ENCODE measurements around the gene FNDC3B. TPM values are rescaled to one million over a fixed set of nuclear protein-coding genes. Genes with fewer than 3 reads are reported as not detected.

Gene FNDC3B
- total and polyA plus RNA-seq, 3 donors from 2014 or later = 24.2 to 63.5 (median 57.7) TPM

DNA sequence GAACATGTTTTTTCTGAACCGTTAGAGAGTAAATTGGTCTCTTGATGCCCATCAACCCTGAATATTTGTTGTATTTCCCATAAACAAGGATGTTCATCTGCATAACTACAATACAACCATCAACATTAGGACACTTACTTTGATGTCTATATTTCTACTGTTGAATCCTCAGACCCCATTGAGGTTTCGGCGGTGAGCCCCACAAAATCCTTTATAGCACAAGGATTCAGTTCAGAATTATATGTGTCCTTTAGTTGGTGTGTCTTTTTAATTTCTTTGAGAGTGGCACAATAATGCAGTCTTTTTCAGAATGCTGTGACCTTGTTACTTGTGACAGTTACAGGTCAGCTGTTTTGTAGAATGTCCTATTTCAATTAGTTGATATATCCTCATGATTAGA lies 158.0 kb downstream of the FNDC3B start:
- H3K27ac ChIP-seq = no peak overlapping the region
- H3K9me3 ChIP-seq = no peaks in the 10 kb centered on the region
- H3K4me3 ChIP-seq = no peak overlapping the region
- TF ChIP-seq, protein P1, sequence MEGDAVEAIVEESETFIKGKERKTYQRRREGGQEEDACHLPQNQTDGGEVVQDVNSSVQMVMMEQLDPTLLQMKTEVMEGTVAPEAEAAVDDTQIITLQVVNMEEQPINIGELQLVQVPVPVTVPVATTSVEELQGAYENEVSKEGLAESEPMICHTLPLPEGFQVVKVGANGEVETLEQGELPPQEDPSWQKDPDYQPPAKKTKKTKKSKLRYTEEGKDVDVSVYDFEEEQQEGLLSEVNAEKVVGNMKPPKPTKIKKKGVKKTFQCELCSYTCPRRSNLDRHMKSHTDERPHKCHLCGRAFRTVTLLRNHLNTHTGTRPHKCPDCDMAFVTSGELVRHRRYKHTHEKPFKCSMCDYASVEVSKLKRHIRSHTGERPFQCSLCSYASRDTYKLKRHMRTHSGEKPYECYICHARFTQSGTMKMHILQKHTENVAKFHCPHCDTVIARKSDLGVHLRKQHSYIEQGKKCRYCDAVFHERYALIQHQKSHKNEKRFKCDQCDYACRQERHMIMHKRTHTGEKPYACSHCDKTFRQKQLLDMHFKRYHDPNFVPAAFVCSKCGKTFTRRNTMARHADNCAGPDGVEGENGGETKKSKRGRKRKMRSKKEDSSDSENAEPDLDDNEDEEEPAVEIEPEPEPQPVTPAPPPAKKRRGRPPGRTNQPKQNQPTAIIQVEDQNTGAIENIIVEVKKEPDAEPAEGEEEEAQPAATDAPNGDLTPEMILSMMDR (IDR thresholded peaks at IDR 0.05) = no peak
- TF ChIP-seq POLR2A (IDR thresholded peaks at IDR 0.05) = no peak
- DNase-seq = no peak
- no peaks in the 10 kb centered on the region for H3K27me3 ChIP-seq
- peaks cover 17% of the 10 kb centered on the region for H3K4me1 ChIP-seq
- intact Hi-C loops (cut with DNase I; ENCODE audit: low total_unique reads) = no loop called here
- 85% methylated on average over 3 of the region's 3 CpGs for WGBS, 2 donors
- H3K36me3 ChIP-seq (ENCODE audit: low read depth, missing control alignments) = no peaks in the 10 kb centered on the region

DNA sequence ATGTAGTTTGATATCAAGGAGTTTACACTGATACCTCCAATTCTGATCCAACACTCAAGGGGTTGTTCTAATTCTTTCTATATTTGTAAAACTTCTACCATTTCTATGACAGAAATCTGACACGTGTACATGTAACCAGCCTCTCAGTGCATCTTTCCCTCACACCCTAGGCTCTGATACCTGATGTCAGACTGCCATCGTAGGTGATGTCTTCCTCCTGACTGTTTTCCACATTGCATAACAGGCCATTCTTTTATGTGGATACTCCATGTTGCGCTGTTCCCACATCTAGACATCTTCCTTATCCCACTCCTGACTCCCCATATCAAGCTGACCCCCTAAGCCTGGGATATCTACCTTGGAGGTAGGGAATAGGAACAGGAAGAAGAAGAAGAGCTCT lies 159.1 kb downstream of the FNDC3B start:
- Histone ChIP-seq H3K36me3 (ENCODE audit: low read depth, missing control alignments) (no peaks in the 10 kb centered on the region), H3K27me3 (no peaks in the 10 kb centered on the region), H3K27ac (no peak overlapping the region), H3K9me3 (no peaks in the 10 kb centered on the region), H3K4me3 (no peak overlapping the region), H3K4me1 (peaks cover 17% of the 10 kb centered on the region)
- DNase-seq = no peak
- intact Hi-C loops (cut with DNase I; ENCODE audit: low total_unique reads) = no loop called here
- no peak for TF ChIP-seq POLR2A (IDR thresholded peaks at IDR 0.05)
- TF ChIP-seq, protein P1 (IDR thresholded peaks at IDR 0.05) = no peak
- WGBS, 2 donors = 94 to 95% methylated on average over 3 of the region's 3 CpGs

DNA sequence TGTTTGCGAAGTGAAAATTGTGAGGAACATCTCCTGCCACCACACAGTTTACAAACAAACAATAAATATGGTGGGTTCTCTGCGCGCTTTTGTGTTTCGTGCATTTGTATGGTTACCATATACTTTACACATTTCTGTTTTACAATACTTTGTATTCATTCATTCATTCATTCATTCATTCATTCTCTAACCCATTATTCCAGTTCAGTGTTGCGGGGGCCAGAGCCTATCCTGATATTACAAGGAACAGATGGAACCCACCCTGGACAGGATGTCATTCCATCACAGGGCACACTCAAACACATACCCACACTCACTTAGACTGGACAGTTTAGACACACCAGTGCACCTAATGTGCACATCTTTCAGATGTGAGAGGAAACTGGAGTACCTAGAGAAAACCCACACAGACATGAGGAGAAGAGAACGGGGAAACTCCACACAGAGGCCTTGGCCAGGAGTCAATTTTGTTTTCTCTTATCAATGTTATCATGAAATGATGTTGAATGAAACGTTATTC lies 160.5 kb downstream of the FNDC3B start:
- Histone ChIP-seq H3K27me3 (no peaks in the 10 kb centered on the region), H3K4me1 (peaks cover 20% of the 10 kb centered on the region), H3K9me3 (no peaks in the 10 kb centered on the region), H3K4me3 (no peak overlapping the region), H3K36me3 (ENCODE audit: low read depth, missing control alignments) (no peaks in the 10 kb centered on the region), H3K27ac (no peak overlapping the region)
- intact Hi-C loops (cut with DNase I; ENCODE audit: low total_unique reads) = no loop called here
- DNase-seq = no peak
- WGBS, 2 donors = 83 to 88% methylated on average over 7 of the region's 7 CpGs
- TF ChIP-seq, protein P1 (IDR thresholded peaks at IDR 0.05) = no peak
- TF ChIP-seq POLR2A (IDR thresholded peaks at IDR 0.05) = no peak

DNA sequence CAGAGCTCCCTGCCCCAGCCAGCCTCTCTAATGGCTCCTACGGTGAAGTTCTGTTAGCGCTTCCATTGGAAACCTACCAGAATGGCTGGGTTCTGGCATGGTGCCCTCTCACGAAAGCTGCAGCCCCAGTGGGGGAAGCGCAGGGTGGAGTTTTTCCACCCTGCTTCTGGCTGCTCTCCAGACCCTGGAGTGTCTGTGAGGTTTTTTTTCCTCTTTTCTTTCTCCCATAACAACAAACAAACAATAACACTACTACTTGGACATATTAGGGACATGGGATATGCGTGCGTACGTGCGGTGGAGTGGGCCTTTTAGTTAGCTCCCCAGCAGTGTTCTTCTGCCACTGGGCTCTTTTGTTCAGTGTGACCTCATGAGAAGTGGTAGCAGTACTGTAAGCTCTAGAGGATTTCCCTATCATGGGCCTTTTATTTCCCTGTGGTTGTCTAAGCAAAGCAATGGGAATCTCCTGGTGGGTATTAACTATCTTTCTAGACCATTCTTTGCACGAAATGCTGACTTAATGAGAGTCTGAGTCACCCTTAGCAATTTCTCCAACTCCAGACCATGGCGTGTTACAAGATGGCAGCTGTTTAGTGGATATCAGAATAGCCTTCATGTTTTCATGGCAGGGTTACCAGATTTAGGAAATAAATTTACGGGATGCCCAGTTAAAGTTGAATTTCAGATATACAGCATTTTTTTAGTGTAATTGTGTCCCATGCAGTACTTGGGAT lies 161.9 kb downstream of the FNDC3B start:
- H3K36me3 ChIP-seq (ENCODE audit: low read depth, missing control alignments) = no peaks in the 10 kb centered on the region
- no peaks in the 10 kb centered on the region for H3K9me3 ChIP-seq
- DNase-seq = peak; percentile 60
- peaks cover 17% of the 10 kb centered on the region for H3K4me1 ChIP-seq
- 39 to 64% methylated on average over 11 of the region's 11 CpGs for WGBS, 2 donors
- H3K4me3 ChIP-seq = no peak overlapping the region
- peak overlapping the region; percentile 21 to 62 for H3K27ac ChIP-seq
- no peaks in the 10 kb centered on the region for H3K27me3 ChIP-seq
- intact Hi-C loops (cut with DNase I; ENCODE audit: low total_unique reads) = no loop called here
- TF ChIP-seq, protein P1 (IDR thresholded peaks at IDR 0.05) = no peak
- TF ChIP-seq POLR2A (IDR thresholded peaks at IDR 0.05) = no peak

DNA sequence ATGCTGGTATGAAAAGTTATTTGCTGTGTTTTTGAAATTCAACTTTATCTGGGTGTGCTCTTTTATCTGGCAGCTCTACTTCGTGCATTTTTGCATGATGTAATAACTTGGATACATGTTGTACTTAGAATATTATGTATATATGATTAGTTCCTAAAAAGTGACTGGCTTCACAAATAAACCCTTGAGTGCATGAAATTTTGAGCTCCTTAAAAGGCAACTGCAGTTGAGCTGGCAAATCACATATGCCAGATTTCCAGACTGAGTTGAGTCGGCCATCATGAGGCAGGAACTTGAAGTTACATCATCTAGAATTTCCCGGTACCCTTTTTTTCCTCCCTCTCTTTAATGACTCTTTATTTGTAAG lies 162.5 kb downstream of the FNDC3B start:
- H3K36me3 ChIP-seq (ENCODE audit: low read depth, missing control alignments) = no peaks in the 10 kb centered on the region
- peaks cover 17% of the 10 kb centered on the region for H3K4me1 ChIP-seq
- peak overlapping the region; percentile 21 to 62 for H3K27ac ChIP-seq
- intact Hi-C loops (cut with DNase I; ENCODE audit: low total_unique reads) = no loop called here
- 37 to 38% methylated on average over 3 of the region's 3 CpGs for WGBS, 2 donors
- TF ChIP-seq, protein P1 (IDR thresholded peaks at IDR 0.05) = no peak
- no peak for TF ChIP-seq POLR2A (IDR thresholded peaks at IDR 0.05)
- H3K4me3 ChIP-seq = no peak overlapping the region
- no peaks in the 10 kb centered on the region for H3K9me3 ChIP-seq
- no peaks in the 10 kb centered on the region for H3K27me3 ChIP-seq
- DNase-seq = no peak

Measured in testis (tissue), 3 donors.